K562 (cell line): ENCODE measurements around the gene BLOC1S2. TPM values are rescaled to one million over a fixed set of nuclear protein-coding genes. Genes with fewer than 3 reads are reported as not detected.

Experiments used
- ATAC-seq: fragments of 200-7000 bp; cut with Tn5 transposase; 3 replicates; pipeline ENCODE4 v1.9.1; 2020; ENCODE audit warnings: moderate library complexity
- BruUV-seq: library from RNA; stranded (reverse); fragments of 400-500 nt; replicated peaks from 2 replicates; lab custom pipeline; 2021; lab: Mats Ljungman, UMichigan
- CTCF ChIA-PET: fragments of 300-600 bp; formaldehyde crosslinking; extraction: SDS; loops from one replicate; lab custom pipeline; 2021; ENCODE audit warnings: low intra/inter-chr PET ratio; lab: Yijun Ruan, JAX
- POLR2A ChIA-PET: fragments of 300-600, 350-650 bp; sonication (Branson Sonifier 250); formaldehyde crosslinking; extraction: SDS; loops from one replicate; lab custom pipeline; 2021; ENCODE audit warnings: antibody characterized with exemption, inconsistent platforms; lab: Yijun Ruan, JAX
- DNase-seq, 4 experiments: peaks; one replicate each; pipeline versions ENCODE4 v3.0.0 to v3.0.0-alpha.2; 2011 to 2018; ENCODE audit warnings: low spot score in 3 of 4, mixed read lengths in 3 of 4; ENCODE audit errors: extremely low read depth in 1 of 4
- FAIRE-seq: peaks from 2 replicates; lab custom pipeline; 2011; peaks lifted over from hg19 to GRCh38; lab: Jason Lieb, UNC
- H2AFZ ChIP-seq: 2 replicates; pipeline ENCODE4 v1.6.0; 2011; ENCODE audit warnings: low read depth, low read length, control low read depth, inconsistent platforms
- H3K27ac ChIP-seq: fragments of 200-600 bp; 3 replicates; pipeline ENCODE4 v1.8.0; 2011; ENCODE audit warnings: low read depth, mild to moderate bottlenecking, control low read depth, inconsistent platforms, low read length, moderate library complexity, mixed read lengths; ENCODE audit errors: extremely low read depth
- H3K27me3 ChIP-seq, 2 experiments: fragments of 300-600 bp in 1 of 2; 2 replicates in 1 of 2; 3 replicates in 1 of 2; pipeline versions ENCODE4 v1.6.0 to v1.8.0; 2011; ENCODE audit warnings: inconsistent platforms in 2 of 2, low read length in 2 of 2, mild to moderate bottlenecking in 1 of 2, mixed read lengths in 1 of 2, moderate library complexity in 1 of 2; ENCODE audit not compliant: control insufficient read depth in 2 of 2, insufficient read depth in 2 of 2
- H3K36me3 ChIP-seq: fragments of 300-600 bp; 3 replicates; pipeline ENCODE4 v1.8.0; 2011; ENCODE audit warnings: mild to moderate bottlenecking, low read length, inconsistent platforms; ENCODE audit not compliant: control insufficient read depth, insufficient read depth
- H3K4me1 ChIP-seq, 2 experiments: fragments of 200-600 bp in 1 of 2; replicated peaks in 1 of 2; 2 replicates in 1 of 2; 3 replicates in 1 of 2; pipeline versions ENCODE4 v1.5.1 to v1.8.0; 2011; ENCODE audit warnings: inconsistent platforms in 2 of 2, low read length in 2 of 2, mild to moderate bottlenecking in 1 of 2, mixed read lengths in 1 of 2, moderate library complexity in 1 of 2; ENCODE audit not compliant: control insufficient read depth in 2 of 2, insufficient read depth in 2 of 2
- H3K4me2 ChIP-seq: 2 replicates; pipeline ENCODE4 v1.6.1; 2011; ENCODE audit warnings: low read length, control low read depth, inconsistent platforms, mixed read lengths; ENCODE audit not compliant: insufficient read depth
- H3K4me3 ChIP-seq: fragments of 200-600 bp; sonication (generic), shearing (Covaris generic); 2 replicates; pipeline ENCODE4 v1.5.1; 2016; ENCODE audit warnings: control low read depth, inconsistent platforms
- H3K79me2 ChIP-seq: fragments of 200-600 bp; 3 replicates; pipeline ENCODE4 v1.8.0; 2011; ENCODE audit warnings: low read length, inconsistent platforms; ENCODE audit not compliant: control insufficient read depth, insufficient read depth
- H3K9ac ChIP-seq, 2 experiments: 2 replicates each; pipeline versions ENCODE4 v1.6.0 to v1.6.1; 2011; ENCODE audit warnings: low read depth in 2 of 2, low read length in 2 of 2, control low read depth in 1 of 2, inconsistent platforms in 1 of 2, mild to moderate bottlenecking in 1 of 2, mixed read lengths in 1 of 2; ENCODE audit not compliant: insufficient read depth in 1 of 2
- H3K9me1 ChIP-seq: one replicate; pipeline ENCODE4 v1.6.0; 2011; ENCODE audit warnings: inconsistent platforms, mild to moderate bottlenecking, low read length, moderate library complexity; ENCODE audit not compliant: control insufficient read depth, insufficient read depth
- H3K9me3 ChIP-seq: replicated peaks from 2 replicates; pipeline ENCODE4 v1.5.1; 2011; ENCODE audit warnings: low read depth, low read length, inconsistent platforms; ENCODE audit not compliant: control insufficient read depth, insufficient read depth
- H4K20me1 ChIP-seq: replicated peaks from 2 replicates; pipeline ENCODE4 v1.6.1; 2011; ENCODE audit warnings: low read length, inconsistent platforms, mixed read lengths; ENCODE audit not compliant: control insufficient read depth, insufficient read depth
- BDP1 ChIP-seq: IDR thresholded peaks from 3 replicates; pipeline ENCODE4 v1.6.1; 2011; ENCODE audit not compliant: insufficient read length, insufficient read depth
- ELF2 ChIP-seq: fragments of 250-450 bp; sonication (Bioruptor Pico); IDR thresholded peaks from 2 replicates; pipeline ENCODE4 v1.5.0; 2021; ENCODE audit warnings: mild to moderate bottlenecking
- FOXM1 ChIP-seq, 2 experiments: fragments of 450-650 bp in 1 of 2; sonication (generic) in 1 of 2; formaldehyde crosslinking in 1 of 2; IDR thresholded peaks; 2 replicates each; pipeline versions ENCODE4 v1.6.1 to v1.9.0; 2017 to 2022; ENCODE audit warnings: low read depth in 2 of 2, mild to moderate bottlenecking in 2 of 2, missing genetic modification reagents in 1 of 2, moderate library complexity in 1 of 2
- GTF2E2 ChIP-seq: fragments of 200-800 bp; sonication (Bioruptor generic); IDR thresholded peaks from 2 replicates; pipeline ENCODE4 v1.6.1; 2016; ENCODE audit warnings: missing genetic modification characterization, missing compliant biosample characterization
- NFRKB ChIP-seq: fragments of 450-650 bp; IDR thresholded peaks from 2 replicates; pipeline ENCODE4 v1.6.1; 2016; ENCODE audit warnings: low read depth
- POLR2B ChIP-seq: fragments of 450-650 bp; IDR thresholded peaks from 2 replicates; pipeline ENCODE4 v1.6.1; 2018; ENCODE audit warnings: low read depth; ENCODE audit not compliant: partially characterized antibody
- POLR3A ChIP-seq: IDR thresholded peaks from 2 replicates; pipeline ENCODE4 v1.6.1; 2011; ENCODE audit warnings: borderline replicate concordance, mild to moderate bottlenecking, moderate library complexity; ENCODE audit not compliant: insufficient read length, insufficient read depth; ENCODE audit errors: extremely low read depth
- ZNF140 ChIP-seq: fragments of 250-450 bp; sonication (Bioruptor Pico); IDR thresholded peaks from 2 replicates; pipeline ENCODE4 v1.8.0; 2021; ENCODE audit warnings: moderate library complexity, mild to moderate bottlenecking, inconsistent platforms
- ZNF24 ChIP-seq: fragments of 450-650 bp; IDR thresholded peaks from 2 replicates; pipeline ENCODE4 v1.6.1; 2016
- ZNF274 ChIP-seq: IDR thresholded peaks from 2 replicates; pipeline ENCODE4 v1.6.1; 2011; ENCODE audit warnings: low read depth, mild to moderate bottlenecking, low read length, moderate library complexity, borderline replicate concordance
- ZNF444 ChIP-seq: fragments of 250-450 bp; sonication (Bioruptor Pico); IDR thresholded peaks from 2 replicates; pipeline ENCODE4 v1.4.0; 2020; ENCODE audit warnings: mild to moderate bottlenecking, moderate library complexity
- ZNF551 ChIP-seq: fragments of 250-450 bp; sonication (Bioruptor Pico); IDR thresholded peaks from 2 replicates; pipeline ENCODE4 v1.5.0; 2021; ENCODE audit warnings: mild to moderate bottlenecking, moderate library complexity
- WGBS: fragments of 100-300 bp; shearing (Covaris generic); methylation state at CpG from one replicate; pipeline ENCODE4 v1.1.6; 2016; ENCODE audit warnings: low coverage, mixed read lengths; ENCODE audit not compliant: insufficient coverage; ENCODE audit errors: missing lambda C conversion rate; 5-methylcytosine and 5-hydroxymethylcytosine counted together
- in situ Hi-C: fragments of 300-500 bp; cut with MboI; formaldehyde crosslinking; loops from 4 replicates; pipeline ENCODE4 v1.15.0; 2018; ENCODE audit warnings: inconsistent platforms, mixed read lengths
- intact Hi-C: fragments of 100-400 bp; cut with micrococcal nuclease; formaldehyde crosslinking; loops from 2 replicates; pipeline ENCODE4 v1.14.2; 2022
- polyA plus RNA-seq, 8 experiments: library from polyadenylated mRNA; depleted of rRNA in 4 of 8; stranded (reverse) in 5 of 8; unstranded in 3 of 8; fragments of >200 nt; fragmentation: Nextera tagmentation in 2 of 8; fragmentation: Illumina TruSeq in 1 of 8; extraction: Ambion mirVana in 2 of 8; extraction: Trizol in 1 of 8; gene quantifications; 2 replicates each; pipeline versions ENCODE4 v1.2.1 to v1.2.3, GENCODE V29; 2011 to 2014; ENCODE audit warnings: inconsistent platforms in 1 of 8, missing spikeins in 1 of 8
- total RNA-seq, 7 experiments: library from RNA; depleted of rRNA in 6 of 7; stranded (reverse); fragments of >200 nt in 6 of 7; fragmentation: Illumina TruSeq in 2 of 7; extraction: Trizol in 2 of 7; gene quantifications; 2 replicates each; pipeline versions ENCODE4 v1.2.1 to v1.2.3, GENCODE V29; 2011 to 2021; ENCODE audit warnings: low replicate concordance in 1 of 7
- TF ChIP-seq, protein P1 (sequence below): sonication (generic); formaldehyde crosslinking; IDR thresholded peaks from 2 replicates; pipeline ENCODE4 v1.5.0; 2020; ENCODE audit warnings: missing genetic modification reagents
- TF ChIP-seq, protein P2 (sequence below), 2 experiments: fragments of 450-650 bp in 1 of 2; IDR thresholded peaks; 2 replicates each; pipeline ENCODE4 v1.6.1; 2011 to 2017; ENCODE audit warnings: low read depth in 2 of 2, antibody characterized with exemption in 1 of 2, borderline replicate concordance in 1 of 2, low read length in 1 of 2, mild to moderate bottlenecking in 1 of 2, mixed read lengths in 1 of 2; ENCODE audit not compliant: control insufficient read depth in 1 of 2
- TF ChIP-seq, protein P3 (sequence below): IDR thresholded peaks from 2 replicates; pipeline ENCODE4 v1.6.1; 2011; ENCODE audit warnings: borderline replicate concordance, low read depth, mild to moderate bottlenecking, moderate library complexity, low read length; ENCODE audit not compliant: insufficient read depth, poor library complexity, severe bottlenecking

BLOC1S2 gene
- total and polyA plus RNA-seq, 9 of the 15 experiments (the other 6 are each of a cell fraction or from before 2014, with no cell fraction given), result 29.5 to 45.8 (median 34.9) TPM

DNA sequence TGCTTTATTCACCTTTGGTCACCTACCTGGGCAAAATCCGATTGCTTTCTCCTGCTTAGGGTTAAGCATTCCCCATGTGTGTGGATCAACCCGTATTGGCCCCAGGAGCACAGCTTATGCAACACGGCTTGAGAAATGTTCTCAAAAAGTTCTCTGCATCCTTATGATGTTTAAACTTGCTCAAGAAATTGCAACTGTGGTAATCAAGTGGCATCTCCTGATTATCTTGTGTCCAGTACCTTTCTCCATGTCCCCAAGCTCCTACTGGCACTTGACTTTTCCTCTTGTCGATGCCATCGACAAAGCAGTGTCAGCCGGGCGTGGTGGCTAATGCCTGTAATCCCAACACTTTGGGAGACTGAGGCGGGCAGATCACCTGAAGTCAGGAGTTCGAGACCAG is 48.3 kb upstream of the BLOC1S2 start:
- H3K36me3 ChIP-seq, result no peaks in the 10 kb centered on the region
- H3K27me3 ChIP-seq, result peaks cover 5 to 17% of the 10 kb centered on the region in 2 experiments
- H3K4me1 ChIP-seq, result peaks cover 0 to 8% of the 10 kb centered on the region in 2 experiments; a peak in 3 of 5 replicates
- no peak overlapping the region for H3K4me2 ChIP-seq
- intact Hi-C loops, result no loop called here
- H4K20me1 ChIP-seq, result no peaks in the 10 kb centered on the region
- ATAC-seq (no peak), DNase-seq (no peak), FAIRE-seq (no peak)
- 0% methylated on average over 6 of the region's 9 CpGs for WGBS
- POLR2A ChIA-PET, result interaction anchor here (0.6 to 0.8 kb wide), 2 partner anchors 9 to 147 kb away, joined by 3 to 10 read pairs; no protein-coding TSS in a partner anchor
- no peaks in the 10 kb centered on the region for H3K9me3 ChIP-seq
- in situ Hi-C loops, result loop anchor here (25.0 kb wide), 1 partner anchor 553 kb away; no protein-coding TSS in a partner anchor
- no peak overlapping the region for H3K9ac ChIP-seq
- no TSS peak for BruUV-seq
- no peak overlapping the region for H3K4me3 ChIP-seq
- H3K79me2 ChIP-seq, result no peaks in the 10 kb centered on the region
- H3K27ac ChIP-seq, result no peak overlapping the region
- CTCF ChIA-PET, result interaction anchor here (6.2 kb wide), 1 partner anchor 99 kb away, joined by 89 read pairs; no protein-coding TSS in a partner anchor
- H2AFZ ChIP-seq, result no peak overlapping the region
- H3K9me1 ChIP-seq, result no peaks in the 10 kb centered on the region
- TF ChIP-seq ZNF140 (CRISPR knock-in tag) (no peak), ZNF551 (no peak), ZNF274 (no peak), BDP1 (no peak), POLR2B (no peak), ZNF444 (CRISPR knock-in tag) (no peak), ZNF24 (no peak), ELF2 (CRISPR knock-in tag) (no peak), GTF2E2 (tag) (no peak), POLR3A (no peak), NFRKB (no peak), FOXM1 (IDR thresholded peaks at IDR 0.05; ENCODE audit: low read depth) (no peak), FOXM1 (CRISPR knock-in tag; IDR thresholded peaks at IDR 0.05; ENCODE audit: low read depth) (no peak)
- TF ChIP-seq, protein P1, sequence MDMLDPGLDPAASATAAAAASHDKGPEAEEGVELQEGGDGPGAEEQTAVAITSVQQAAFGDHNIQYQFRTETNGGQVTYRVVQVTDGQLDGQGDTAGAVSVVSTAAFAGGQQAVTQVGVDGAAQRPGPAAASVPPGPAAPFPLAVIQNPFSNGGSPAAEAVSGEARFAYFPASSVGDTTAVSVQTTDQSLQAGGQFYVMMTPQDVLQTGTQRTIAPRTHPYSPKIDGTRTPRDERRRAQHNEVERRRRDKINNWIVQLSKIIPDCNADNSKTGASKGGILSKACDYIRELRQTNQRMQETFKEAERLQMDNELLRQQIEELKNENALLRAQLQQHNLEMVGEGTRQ (CRISPR knock-in tag), result no peak
- TF ChIP-seq, protein P2, sequence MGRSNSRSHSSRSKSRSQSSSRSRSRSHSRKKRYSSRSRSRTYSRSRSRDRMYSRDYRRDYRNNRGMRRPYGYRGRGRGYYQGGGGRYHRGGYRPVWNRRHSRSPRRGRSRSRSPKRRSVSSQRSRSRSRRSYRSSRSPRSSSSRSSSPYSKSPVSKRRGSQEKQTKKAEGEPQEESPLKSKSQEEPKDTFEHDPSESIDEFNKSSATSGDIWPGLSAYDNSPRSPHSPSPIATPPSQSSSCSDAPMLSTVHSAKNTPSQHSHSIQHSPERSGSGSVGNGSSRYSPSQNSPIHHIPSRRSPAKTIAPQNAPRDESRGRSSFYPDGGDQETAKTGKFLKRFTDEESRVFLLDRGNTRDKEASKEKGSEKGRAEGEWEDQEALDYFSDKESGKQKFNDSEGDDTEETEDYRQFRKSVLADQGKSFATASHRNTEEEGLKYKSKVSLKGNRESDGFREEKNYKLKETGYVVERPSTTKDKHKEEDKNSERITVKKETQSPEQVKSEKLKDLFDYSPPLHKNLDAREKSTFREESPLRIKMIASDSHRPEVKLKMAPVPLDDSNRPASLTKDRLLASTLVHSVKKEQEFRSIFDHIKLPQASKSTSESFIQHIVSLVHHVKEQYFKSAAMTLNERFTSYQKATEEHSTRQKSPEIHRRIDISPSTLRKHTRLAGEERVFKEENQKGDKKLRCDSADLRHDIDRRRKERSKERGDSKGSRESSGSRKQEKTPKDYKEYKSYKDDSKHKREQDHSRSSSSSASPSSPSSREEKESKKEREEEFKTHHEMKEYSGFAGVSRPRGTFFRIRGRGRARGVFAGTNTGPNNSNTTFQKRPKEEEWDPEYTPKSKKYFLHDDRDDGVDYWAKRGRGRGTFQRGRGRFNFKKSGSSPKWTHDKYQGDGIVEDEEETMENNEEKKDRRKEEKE (IDR thresholded peaks at IDR 0.05; ENCODE audit: borderline replicate concordance in 1 of 2, control insufficient read depth in 1 of 2, low read depth in 2 of 2, low read length in 1 of 2), result no peak
- TF ChIP-seq, protein P3, sequence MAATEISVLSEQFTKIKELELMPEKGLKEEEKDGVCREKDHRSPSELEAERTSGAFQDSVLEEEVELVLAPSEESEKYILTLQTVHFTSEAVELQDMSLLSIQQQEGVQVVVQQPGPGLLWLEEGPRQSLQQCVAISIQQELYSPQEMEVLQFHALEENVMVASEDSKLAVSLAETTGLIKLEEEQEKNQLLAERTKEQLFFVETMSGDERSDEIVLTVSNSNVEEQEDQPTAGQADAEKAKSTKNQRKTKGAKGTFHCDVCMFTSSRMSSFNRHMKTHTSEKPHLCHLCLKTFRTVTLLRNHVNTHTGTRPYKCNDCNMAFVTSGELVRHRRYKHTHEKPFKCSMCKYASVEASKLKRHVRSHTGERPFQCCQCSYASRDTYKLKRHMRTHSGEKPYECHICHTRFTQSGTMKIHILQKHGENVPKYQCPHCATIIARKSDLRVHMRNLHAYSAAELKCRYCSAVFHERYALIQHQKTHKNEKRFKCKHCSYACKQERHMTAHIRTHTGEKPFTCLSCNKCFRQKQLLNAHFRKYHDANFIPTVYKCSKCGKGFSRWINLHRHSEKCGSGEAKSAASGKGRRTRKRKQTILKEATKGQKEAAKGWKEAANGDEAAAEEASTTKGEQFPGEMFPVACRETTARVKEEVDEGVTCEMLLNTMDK, result no peak
